CD8-positive, alpha-beta memory T cell (primary cell): ENCODE measurements around the gene TMPRSS3. TPM values are rescaled to one million over a fixed set of nuclear protein-coding genes. Genes with fewer than 3 reads are reported as not detected.

Source experiments
- CTCF ChIA-PET: fragments of 350-600 bp; sonication (Branson Sonifier 250); formaldehyde crosslinking; loops from one replicate; lab custom pipeline; 2021; ENCODE audit warnings: antibody characterized with exemption; lab: Charles Lee
- POLR2A ChIA-PET: fragments of 350-600 bp; sonication (Branson Sonifier 250); formaldehyde crosslinking; loops from one replicate; lab custom pipeline; 2021; ENCODE audit warnings: antibody characterized with exemption; lab: Charles Lee
- DNase-seq, 5 donors: peaks; one replicate each; pipeline versions ENCODE4 v3.0.0 to v3.0.0-alpha.2; 2020 to 2022; ENCODE audit warnings: mixed read lengths in 1 of 5
- H3K27ac ChIP-seq: one replicate; pipeline ENCODE4 v1.7.0; 2013; ENCODE audit warnings: low read depth, mild to moderate bottlenecking, low read length, moderate library complexity
- H3K27me3 ChIP-seq: 2 replicates; pipeline ENCODE4 v1.7.0; 2013; ENCODE audit warnings: low read length, mild to moderate bottlenecking; ENCODE audit not compliant: insufficient read depth, poor library complexity, severe bottlenecking
- H3K36me3 ChIP-seq: 2 replicates; pipeline ENCODE4 v1.7.0; 2013; ENCODE audit warnings: mild to moderate bottlenecking, low read length, moderate library complexity; ENCODE audit not compliant: insufficient read depth
- H3K4me1 ChIP-seq: 2 replicates; pipeline ENCODE4 v1.7.0; 2013; ENCODE audit warnings: mild to moderate bottlenecking, low read length, moderate library complexity; ENCODE audit not compliant: insufficient read depth
- H3K4me3 ChIP-seq: 2 replicates; pipeline ENCODE4 v1.7.0; 2013; ENCODE audit warnings: mild to moderate bottlenecking, low read length
- H3K9me3 ChIP-seq: 2 replicates; pipeline ENCODE4 v1.7.0; 2013; ENCODE audit warnings: mild to moderate bottlenecking, low read length
- H3K27ac Mint-ChIP-seq, 8 donors: one replicate each; pipeline ENCODE4 v1.8.0; 2020 to 2021; ENCODE audit warnings: mixed read lengths in 8 of 8, mild to moderate bottlenecking in 6 of 8, inconsistent platforms in 3 of 8, moderate library complexity in 3 of 8
- H3K27me3 Mint-ChIP-seq, 2 donors: one replicate each; pipeline ENCODE4 v1.8.0; 2020 to 2021; ENCODE audit warnings: mixed read lengths in 2 of 2, mild to moderate bottlenecking in 1 of 2, moderate library complexity in 1 of 2
- H3K36me3 Mint-ChIP-seq, 3 donors: one replicate each; pipeline ENCODE4 v1.8.0; 2020 to 2021; ENCODE audit warnings: mixed read lengths in 3 of 3, inconsistent platforms in 1 of 3, mild to moderate bottlenecking in 1 of 3
- H3K4me1 Mint-ChIP-seq, 3 donors: one replicate each; pipeline ENCODE4 v1.8.0; 2020 to 2021; ENCODE audit warnings: mixed read lengths in 3 of 3, inconsistent platforms in 1 of 3, mild to moderate bottlenecking in 1 of 3
- H3K4me3 Mint-ChIP-seq, 7 donors: one replicate each; pipeline ENCODE4 v1.8.0; 2020 to 2021; ENCODE audit warnings: mixed read lengths in 7 of 7, mild to moderate bottlenecking in 6 of 7, moderate library complexity in 4 of 7, inconsistent platforms in 2 of 7
- H3K9me3 Mint-ChIP-seq, 5 donors: one replicate each; pipeline ENCODE4 v1.8.0; 2020 to 2022; ENCODE audit warnings: mixed read lengths in 5 of 5, mild to moderate bottlenecking in 3 of 5, moderate library complexity in 2 of 5, inconsistent platforms in 1 of 5
- polyA plus RNA-seq: library from polyadenylated mRNA; unstranded; fragments of 300-500 nt; fragmentation: Illumina TruSeq; gene quantifications from one replicate; pipeline ENCODE4 v1.2.3, GENCODE V29; 2021
- total RNA-seq, 2 experiments: library from RNA; stranded (reverse); gene quantifications; one replicate each; pipeline ENCODE4 v1.2.3, GENCODE V29; 2021

Gene TMPRSS3
- total and polyA plus RNA-seq, 3 experiments from 2014 or later: 2.0 to 20.4 (median 19.6) TPM

GRCh38 chr21:42352441-42353095 is 43.3 kb downstream of the TMPRSS3 start:
- Histone ChIP-seq H3K36me3 (no peaks in the 10 kb centered on the region), H3K27ac (no peak overlapping the region), H3K9me3 (no peaks in the 10 kb centered on the region), H3K27me3 (no peaks in the 10 kb centered on the region), H3K4me1 (no peaks in the 10 kb centered on the region), H3K4me3 (no peak overlapping the region)
- DNase-seq: no peak
- no peaks in the 10 kb centered on the region for H3K4me1 Mint-ChIP-seq
- H3K9me3 Mint-ChIP-seq: peaks cover 16 to 24% (median 22%) of the 10 kb centered on the region in 5 donors
- H3K27ac Mint-ChIP-seq: no peak overlapping the region
- peaks cover 0 to 20% (median 0%) of the 10 kb centered on the region in 3 donors for H3K36me3 Mint-ChIP-seq
- ChIA-PET CTCF (no interaction called here), POLR2A (no interaction called here)
- H3K27me3 Mint-ChIP-seq: peaks cover 5 to 21% of the 10 kb centered on the region in 2 donors
- H3K4me3 Mint-ChIP-seq: no peak overlapping the region

GRCh38 chr21:42351626-42352440 is 44.0 kb downstream of the TMPRSS3 start:
- peaks cover 3 to 14% of the 10 kb centered on the region in 2 donors for H3K27me3 Mint-ChIP-seq
- Histone ChIP-seq H3K36me3 (no peaks in the 10 kb centered on the region), H3K4me3 (no peak overlapping the region), H3K9me3 (no peaks in the 10 kb centered on the region), H3K27ac (no peak overlapping the region), H3K4me1 (no peaks in the 10 kb centered on the region), H3K27me3 (no peaks in the 10 kb centered on the region)
- no peak overlapping the region for H3K4me3 Mint-ChIP-seq
- H3K9me3 Mint-ChIP-seq: peaks cover 16 to 24% (median 19%) of the 10 kb centered on the region in 5 donors
- H3K27ac Mint-ChIP-seq: no peak overlapping the region
- POLR2A ChIA-PET: no interaction called here
- DNase-seq: no peak
- H3K36me3 Mint-ChIP-seq: peaks cover 0 to 20% (median 0%) of the 10 kb centered on the region in 3 donors
- CTCF ChIA-PET: no interaction called here
- no peaks in the 10 kb centered on the region for H3K4me1 Mint-ChIP-seq

GRCh38 chr21:42350927-42351426 is 44.9 kb downstream of the TMPRSS3 start, which contains the start of gene TFF2:
TFF2 (minus strand) TSS chr21:42350994; CDS start chr21:42350957, 37 bp downstream.
- Histone ChIP-seq H3K27ac (no peak within 1 kb of the TSS), H3K4me1 (no peaks in the 10 kb centered on the region), H3K9me3 (no peaks in the 10 kb centered on the region), H3K36me3 (no peaks in the 10 kb centered on the region), H3K4me3 (no peak within 1 kb of the TSS), H3K27me3 (no peaks in the 10 kb centered on the region)
- H3K9me3 Mint-ChIP-seq: peaks cover 14 to 24% (median 16%) of the 10 kb centered on the region in 5 donors
- DNase-seq: no peak
- peaks cover 0 to 20% (median 0%) of the 10 kb centered on the region in 3 donors for H3K36me3 Mint-ChIP-seq
- no peak within 1 kb of the TSS for H3K4me3 Mint-ChIP-seq
- POLR2A ChIA-PET: no interaction called here
- H3K27ac Mint-ChIP-seq: peak within 1 kb of the TSS in 1 of 8 donors; percentile 43
- CTCF ChIA-PET: no interaction called here
- no peaks in the 10 kb centered on the region for H3K4me1 Mint-ChIP-seq
- H3K27me3 Mint-ChIP-seq: peaks cover 3 to 10% of the 10 kb centered on the region in 2 donors

GRCh38 chr21:42350318-42350910 is 45.4 kb downstream of the TMPRSS3 start:
- no peak overlapping the region for H3K4me3 Mint-ChIP-seq
- H3K36me3 Mint-ChIP-seq: peaks cover 0 to 16% (median 0%) of the 10 kb centered on the region in 3 donors
- H3K4me1 ChIP-seq: no peaks in the 10 kb centered on the region
- no peaks in the 10 kb centered on the region for H3K4me1 Mint-ChIP-seq
- H3K4me3 ChIP-seq: no peak overlapping the region
- H3K27me3 ChIP-seq: no peaks in the 10 kb centered on the region
- POLR2A ChIA-PET: interaction anchor here (0.7 kb wide), 1 partner anchor 68 kb away, joined by 3 read pairs; no protein-coding TSS in a partner anchor
- H3K9me3 Mint-ChIP-seq: peaks cover 8 to 21% (median 13%) of the 10 kb centered on the region in 5 donors
- no peak overlapping the region for H3K27ac ChIP-seq
- H3K9me3 ChIP-seq: no peaks in the 10 kb centered on the region
- CTCF ChIA-PET: interaction anchor here (1.6 kb wide), 1 partner anchor 13 kb away, joined by 5 read pairs; no protein-coding TSS in a partner anchor
- no peak for DNase-seq
- peak overlapping the region in 1 of 8 donors; percentile 43 for H3K27ac Mint-ChIP-seq
- H3K36me3 ChIP-seq: no peaks in the 10 kb centered on the region
- peaks cover 3 to 10% of the 10 kb centered on the region in 2 donors for H3K27me3 Mint-ChIP-seq

- Mint-ChIP-seq H3K36me3 (peaks cover 0 to 11% (median 0%) of the 10 kb centered on the region in 3 donors), H3K4me1 (no peaks in the 10 kb centered on the region), H3K27me3 (peaks cover 0 to 5% of the 10 kb centered on the region in 2 donors), H3K9me3 (peaks cover 2 to 16% (median 6%) of the 10 kb centered on the region in 5 donors), H3K27ac (no peak overlapping the region), H3K4me3 (no peak overlapping the region)
- Histone ChIP-seq H3K27ac (no peak overlapping the region), H3K36me3 (no peaks in the 10 kb centered on the region), H3K4me3 (no peak overlapping the region), H3K27me3 (no peaks in the 10 kb centered on the region), H3K9me3 (no peaks in the 10 kb centered on the region), H3K4me1 (no peaks in the 10 kb centered on the region)
- DNase-seq: no peak
- ChIA-PET POLR2A (interaction anchor here (0.7 kb wide), 1 partner anchor 67 kb away, joined by 3 read pairs; no protein-coding TSS in a partner anchor), CTCF (interaction anchor here (1.1 to 1.6 kb wide), 2 partner anchors 12 to 13 kb away, joined by 3 to 5 read pairs; no protein-coding TSS in a partner anchor)
Observed at GRCh38 chr21:42349420-42350317, 46.2 kb downstream of the TMPRSS3 start.

GRCh38 chr21:42348762-42349161 is 47.1 kb downstream of the TMPRSS3 start:
- no peak overlapping the region for H3K4me3 Mint-ChIP-seq
- CTCF ChIA-PET: interaction anchor here (1.1 to 1.6 kb wide), 2 partner anchors 11 to 12 kb away, joined by 3 to 5 read pairs; no protein-coding TSS in a partner anchor
- Histone ChIP-seq H3K27me3 (no peaks in the 10 kb centered on the region), H3K27ac (no peak overlapping the region), H3K4me1 (no peaks in the 10 kb centered on the region), H3K36me3 (no peaks in the 10 kb centered on the region), H3K4me3 (no peak overlapping the region), H3K9me3 (no peaks in the 10 kb centered on the region)
- POLR2A ChIA-PET: no interaction called here
- H3K36me3 Mint-ChIP-seq: peaks cover 0 to 7% (median 0%) of the 10 kb centered on the region in 3 donors
- H3K27me3 Mint-ChIP-seq: no peaks in the 10 kb centered on the region
- H3K27ac Mint-ChIP-seq: no peak overlapping the region
- DNase-seq: no peak
- H3K4me1 Mint-ChIP-seq: no peaks in the 10 kb centered on the region
- H3K9me3 Mint-ChIP-seq: peaks cover 0 to 7% (median 2%) of the 10 kb centered on the region in 5 donors
